Mammary epithelial cell (primary cell): ENCODE data around the gene DYNC2H1.

ENCODE experiments used
- CTCF ChIP-seq, 2 donors: IDR thresholded peaks in 1 of 2; conservative IDR thresholded peaks in 1 of 2; 2 replicates each; pipeline ENCODE4 v1.5.1; 2011 to 2012; ENCODE audit warnings: inconsistent platforms in 2 of 2, low read length in 2 of 2, mild to moderate bottlenecking in 2 of 2, control low read depth in 1 of 2, low read depth in 1 of 2; ENCODE audit not compliant: insufficient read depth in 1 of 2; ENCODE audit errors: extremely low read depth in 1 of 2
- EZH2 ChIP-seq: IDR thresholded peaks from 2 replicates; pipeline ENCODE4 v1.6.1; 2012; ENCODE audit warnings: low read length, inconsistent platforms, borderline replicate concordance

- TF ChIP-seq EZH2 (no peak), CTCF (conservative IDR thresholded peaks at IDR 0.05 in 1 of 2, IDR thresholded peaks at IDR 0.05 in 1 of 2; ENCODE audit: extremely low read depth in 1 of 2, insufficient read depth in 1 of 2, low read depth in 1 of 2, low read length in 2 of 2) (no peak)
Measured at GRCh38 chr11:103234974-103235373, 125.7 kb downstream of the DYNC2H1 start.
